ENCODE results near the gene RALB. TPM values are rescaled to one million over a fixed set of nuclear protein-coding genes. Genes with fewer than 3 reads are reported as not detected.

The RALB gene
- total and polyA plus RNA-seq, 2 experiments from 2014 or later, result 15.2 to 17.4 TPM

- TF ChIP-seq CTCF (conservative IDR thresholded peaks at IDR 0.05; ENCODE audit: low read depth in 2 of 2), result no peak
- no peak for TF ChIP-seq STAT1 (IDR thresholded peaks at IDR 0.05; ENCODE audit: unreplicated experiment)
These were observed 79.7 kb downstream of the RALB start (continued) for GRCh38 chr2:120332384-120332783.

- H3K4me3 Mint-ChIP-seq, result no peak overlapping the region
- H3K27ac Mint-ChIP-seq, result no peak overlapping the region
- peaks cover 3% of the 10 kb centered on the region; the same call in 2 of the 3 replicates for H3K9me3 Mint-ChIP-seq
- Histone ChIP-seq H4K20me1 (replicated peaks; ENCODE audit: insufficient read depth) (no peaks in the 10 kb centered on the region), H3F3A (replicated peaks; ENCODE audit: low read depth) (no peaks in the 10 kb centered on the region), H3K27ac (ENCODE audit: low read depth) (no peak overlapping the region), H3K9me2 (ENCODE audit: insufficient read depth) (no peaks in the 10 kb centered on the region), H3K27me3 (ENCODE audit: insufficient read depth) (no peaks in the 10 kb centered on the region), H3K36me3 (ENCODE audit: insufficient read depth) (no peaks in the 10 kb centered on the region), H3K4me1 (ENCODE audit: insufficient read depth) (no peaks in the 10 kb centered on the region), H2AFZ (no peak overlapping the region), H3K4me3 (no peak overlapping the region), H3K79me2 (replicated peaks; ENCODE audit: insufficient read depth) (no peaks in the 10 kb centered on the region), H3K4me2 (no peak overlapping the region)
- DNase-seq (ENCODE audit: low spot score) (no peak), ATAC-seq (no peak)
- peaks cover 10% of the 10 kb centered on the region for H3K27me3 Mint-ChIP-seq (ENCODE audit: insufficient read depth, low read depth, poor library complexity)
- H3K36me3 Mint-ChIP-seq (ENCODE audit: low read depth), result no peaks in the 10 kb centered on the region
- peaks cover 12% of the 10 kb centered on the region for H3K4me1 Mint-ChIP-seq
- TF ChIP-seq EZH2phosphoT487 (IDR thresholded peaks at IDR 0.05; ENCODE audit: unreplicated experiment), result no peak
- no peak for TF ChIP-seq STAT1 (IDR thresholded peaks at IDR 0.05; ENCODE audit: unreplicated experiment)
- TF ChIP-seq CREB1 (CRISPR knock-in tag; IDR thresholded peaks at IDR 0.05; ENCODE audit: low read depth), result no peak
- TF ChIP-seq, protein P1, sequence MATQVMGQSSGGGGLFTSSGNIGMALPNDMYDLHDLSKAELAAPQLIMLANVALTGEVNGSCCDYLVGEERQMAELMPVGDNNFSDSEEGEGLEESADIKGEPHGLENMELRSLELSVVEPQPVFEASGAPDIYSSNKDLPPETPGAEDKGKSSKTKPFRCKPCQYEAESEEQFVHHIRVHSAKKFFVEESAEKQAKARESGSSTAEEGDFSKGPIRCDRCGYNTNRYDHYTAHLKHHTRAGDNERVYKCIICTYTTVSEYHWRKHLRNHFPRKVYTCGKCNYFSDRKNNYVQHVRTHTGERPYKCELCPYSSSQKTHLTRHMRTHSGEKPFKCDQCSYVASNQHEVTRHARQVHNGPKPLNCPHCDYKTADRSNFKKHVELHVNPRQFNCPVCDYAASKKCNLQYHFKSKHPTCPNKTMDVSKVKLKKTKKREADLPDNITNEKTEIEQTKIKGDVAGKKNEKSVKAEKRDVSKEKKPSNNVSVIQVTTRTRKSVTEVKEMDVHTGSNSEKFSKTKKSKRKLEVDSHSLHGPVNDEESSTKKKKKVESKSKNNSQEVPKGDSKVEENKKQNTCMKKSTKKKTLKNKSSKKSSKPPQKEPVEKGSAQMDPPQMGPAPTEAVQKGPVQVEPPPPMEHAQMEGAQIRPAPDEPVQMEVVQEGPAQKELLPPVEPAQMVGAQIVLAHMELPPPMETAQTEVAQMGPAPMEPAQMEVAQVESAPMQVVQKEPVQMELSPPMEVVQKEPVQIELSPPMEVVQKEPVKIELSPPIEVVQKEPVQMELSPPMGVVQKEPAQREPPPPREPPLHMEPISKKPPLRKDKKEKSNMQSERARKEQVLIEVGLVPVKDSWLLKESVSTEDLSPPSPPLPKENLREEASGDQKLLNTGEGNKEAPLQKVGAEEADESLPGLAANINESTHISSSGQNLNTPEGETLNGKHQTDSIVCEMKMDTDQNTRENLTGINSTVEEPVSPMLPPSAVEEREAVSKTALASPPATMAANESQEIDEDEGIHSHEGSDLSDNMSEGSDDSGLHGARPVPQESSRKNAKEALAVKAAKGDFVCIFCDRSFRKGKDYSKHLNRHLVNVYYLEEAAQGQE (IDR thresholded peaks at IDR 0.05; ENCODE audit: unreplicated experiment), result no peak
- no peak for TF ChIP-seq JUNB (IDR thresholded peaks at IDR 0.05; ENCODE audit: unreplicated experiment)
- no peak for TF ChIP-seq ZNF114 (CRISPR knock-in tag; IDR thresholded peaks at IDR 0.05)
- TF ChIP-seq, protein P2, sequence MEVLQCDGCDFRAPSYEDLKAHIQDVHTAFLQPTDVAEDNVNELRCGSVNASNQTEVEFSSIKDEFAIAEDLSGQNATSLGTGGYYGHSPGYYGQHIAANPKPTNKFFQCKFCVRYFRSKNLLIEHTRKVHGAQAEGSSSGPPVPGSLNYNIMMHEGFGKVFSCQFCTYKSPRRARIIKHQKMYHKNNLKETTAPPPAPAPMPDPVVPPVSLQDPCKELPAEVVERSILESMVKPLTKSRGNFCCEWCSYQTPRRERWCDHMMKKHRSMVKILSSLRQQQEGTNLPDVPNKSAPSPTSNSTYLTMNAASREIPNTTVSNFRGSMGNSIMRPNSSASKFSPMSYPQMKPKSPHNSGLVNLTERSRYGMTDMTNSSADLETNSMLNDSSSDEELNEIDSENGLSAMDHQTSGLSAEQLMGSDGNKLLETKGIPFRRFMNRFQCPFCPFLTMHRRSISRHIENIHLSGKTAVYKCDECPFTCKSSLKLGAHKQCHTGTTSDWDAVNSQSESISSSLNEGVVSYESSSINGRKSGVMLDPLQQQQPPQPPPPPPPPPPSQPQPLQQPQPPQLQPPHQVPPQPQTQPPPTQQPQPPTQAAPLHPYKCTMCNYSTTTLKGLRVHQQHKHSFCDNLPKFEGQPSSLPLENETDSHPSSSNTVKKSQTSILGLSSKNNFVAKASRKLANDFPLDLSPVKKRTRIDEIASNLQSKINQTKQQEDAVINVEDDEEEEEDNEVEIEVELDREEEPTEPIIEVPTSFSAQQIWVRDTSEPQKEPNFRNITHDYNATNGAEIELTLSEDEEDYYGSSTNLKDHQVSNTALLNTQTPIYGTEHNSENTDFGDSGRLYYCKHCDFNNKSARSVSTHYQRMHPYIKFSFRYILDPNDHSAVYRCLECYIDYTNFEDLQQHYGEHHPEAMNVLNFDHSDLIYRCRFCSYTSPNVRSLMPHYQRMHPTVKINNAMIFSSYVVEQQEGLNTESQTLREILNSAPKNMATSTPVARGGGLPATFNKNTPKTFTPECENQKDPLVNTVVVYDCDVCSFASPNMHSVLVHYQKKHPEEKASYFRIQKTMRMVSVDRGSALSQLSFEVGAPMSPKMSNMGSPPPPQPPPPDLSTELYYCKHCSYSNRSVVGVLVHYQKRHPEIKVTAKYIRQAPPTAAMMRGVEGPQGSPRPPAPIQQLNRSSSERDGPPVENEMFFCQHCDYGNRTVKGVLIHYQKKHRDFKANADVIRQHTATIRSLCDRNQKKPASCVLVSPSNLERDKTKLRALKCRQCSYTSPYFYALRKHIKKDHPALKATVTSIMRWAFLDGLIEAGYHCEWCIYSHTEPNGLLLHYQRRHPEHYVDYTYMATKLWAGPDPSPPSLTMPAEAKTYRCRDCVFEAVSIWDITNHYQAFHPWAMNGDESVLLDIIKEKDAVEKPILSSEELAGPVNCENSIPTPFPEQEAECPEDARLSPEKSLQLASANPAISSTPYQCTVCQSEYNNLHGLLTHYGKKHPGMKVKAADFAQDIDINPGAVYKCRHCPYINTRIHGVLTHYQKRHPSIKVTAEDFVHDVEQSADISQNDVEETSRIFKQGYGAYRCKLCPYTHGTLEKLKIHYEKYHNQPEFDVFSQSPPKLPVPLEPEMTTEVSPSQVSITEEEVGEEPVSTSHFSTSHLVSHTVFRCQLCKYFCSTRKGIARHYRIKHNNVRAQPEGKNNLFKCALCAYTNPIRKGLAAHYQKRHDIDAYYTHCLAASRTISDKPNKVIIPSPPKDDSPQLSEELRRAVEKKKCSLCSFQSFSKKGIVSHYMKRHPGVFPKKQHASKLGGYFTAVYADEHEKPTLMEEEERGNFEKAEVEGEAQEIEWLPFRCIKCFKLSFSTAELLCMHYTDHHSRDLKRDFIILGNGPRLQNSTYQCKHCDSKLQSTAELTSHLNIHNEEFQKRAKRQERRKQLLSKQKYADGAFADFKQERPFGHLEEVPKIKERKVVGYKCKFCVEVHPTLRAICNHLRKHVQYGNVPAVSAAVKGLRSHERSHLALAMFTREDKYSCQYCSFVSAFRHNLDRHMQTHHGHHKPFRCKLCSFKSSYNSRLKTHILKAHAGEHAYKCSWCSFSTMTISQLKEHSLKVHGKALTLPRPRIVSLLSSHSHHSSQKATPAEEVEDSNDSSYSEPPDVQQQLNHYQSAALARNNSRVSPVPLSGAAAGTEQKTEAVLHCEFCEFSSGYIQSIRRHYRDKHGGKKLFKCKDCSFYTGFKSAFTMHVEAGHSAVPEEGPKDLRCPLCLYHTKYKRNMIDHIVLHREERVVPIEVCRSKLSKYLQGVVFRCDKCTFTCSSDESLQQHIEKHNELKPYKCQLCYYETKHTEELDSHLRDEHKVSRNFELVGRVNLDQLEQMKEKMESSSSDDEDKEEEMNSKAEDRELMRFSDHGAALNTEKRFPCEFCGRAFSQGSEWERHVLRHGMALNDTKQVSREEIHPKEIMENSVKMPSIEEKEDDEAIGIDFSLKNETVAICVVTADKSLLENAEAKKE (CRISPR knock-in tag; IDR thresholded peaks at IDR 0.05), result no peak
- no peak for TF ChIP-seq EZH2 (IDR thresholded peaks at IDR 0.05; ENCODE audit: low read depth, unreplicated experiment)
- TF ChIP-seq CTCF (conservative IDR thresholded peaks at IDR 0.05; ENCODE audit: low read depth in 2 of 2), result no peak
- no peak for TF ChIP-seq NANOG (IDR thresholded peaks at IDR 0.05; ENCODE audit: borderline replicate concordance)
These were observed 81.4 kb downstream of the RALB start for GRCh38 chr2:120334068-120334467.

All from GM23338 (cell line).